SK-N-DZ (cell line): ENCODE results near the gene VWA3B.
"Not testable (repeated sequence)": the region's sequence is repeated elsewhere in the genome, so short reads cannot be mapped to it uniquely, and the experiment has no call there.

ENCODE experiments used
- DNase-seq: peaks from one replicate; pipeline ENCODE4 v3.0.0-alpha.2; 2015; ENCODE audit warnings: low spot score

VWA3B gene

GRCh38 chr2:98084869-98085238 lies 2.1 kb upstream of the VWA3B start:
- DNase-seq: no peak

- no peak for DNase-seq
Measured at GRCh38 chr2:98085649-98086048, 1.3 kb upstream of the VWA3B start.

DNA sequence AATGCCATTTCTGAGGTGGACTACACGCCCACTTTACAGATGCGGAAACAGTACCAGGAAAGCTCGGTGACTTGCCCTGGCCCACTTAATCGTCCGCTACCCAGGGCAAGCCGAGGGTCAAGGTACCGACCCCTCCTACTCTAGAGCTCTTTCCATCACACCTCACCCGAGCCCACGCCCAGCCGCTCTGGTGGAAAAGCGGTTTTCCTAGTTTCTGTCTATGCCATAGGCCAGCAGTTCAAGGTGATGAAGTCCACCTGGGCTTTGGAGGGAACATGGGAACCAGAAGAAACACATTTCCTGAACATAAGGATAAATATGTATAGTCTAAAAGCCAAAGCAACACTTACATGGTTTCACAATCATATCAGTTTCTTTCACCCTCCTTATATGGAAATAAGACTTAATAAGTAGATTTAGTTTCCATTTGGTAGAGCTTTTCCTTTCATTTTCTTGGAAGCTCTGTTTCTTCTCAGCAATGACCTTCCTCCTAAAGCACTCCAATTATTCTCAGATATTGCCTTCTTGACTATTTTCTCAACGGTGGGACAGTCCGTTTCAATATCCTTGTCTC lies 567 bp downstream of the VWA3B start:
- no peak for DNase-seq

DNA sequence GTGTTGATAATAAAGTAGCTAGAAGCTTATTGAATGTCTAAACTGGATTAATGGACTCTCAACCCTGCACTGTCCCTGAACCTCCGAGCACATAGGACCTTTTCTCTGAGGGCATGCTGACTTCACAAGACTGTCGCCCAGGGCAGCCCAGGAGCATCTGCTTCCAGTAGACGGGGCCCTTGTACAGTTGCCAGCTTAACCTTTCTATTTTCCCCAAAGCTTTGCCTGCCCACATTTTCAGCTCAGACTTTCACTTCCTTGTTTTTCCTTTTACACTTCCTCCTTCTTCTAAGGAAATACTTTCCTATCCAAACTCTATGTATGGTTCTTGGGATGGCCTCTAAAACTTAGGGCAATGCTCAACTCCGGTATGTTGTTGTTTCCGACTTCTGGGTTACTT lies 1.3 kb downstream of the VWA3B start:
- DNase-seq: no peak

GRCh38 chr2:98089941-98090340 lies 3.0 kb downstream of the VWA3B start:
- DNase-seq: no peak

GRCh38 chr2:98090951-98091350 lies 4.0 kb downstream of the VWA3B start:
- DNase-seq: no peak

DNA sequence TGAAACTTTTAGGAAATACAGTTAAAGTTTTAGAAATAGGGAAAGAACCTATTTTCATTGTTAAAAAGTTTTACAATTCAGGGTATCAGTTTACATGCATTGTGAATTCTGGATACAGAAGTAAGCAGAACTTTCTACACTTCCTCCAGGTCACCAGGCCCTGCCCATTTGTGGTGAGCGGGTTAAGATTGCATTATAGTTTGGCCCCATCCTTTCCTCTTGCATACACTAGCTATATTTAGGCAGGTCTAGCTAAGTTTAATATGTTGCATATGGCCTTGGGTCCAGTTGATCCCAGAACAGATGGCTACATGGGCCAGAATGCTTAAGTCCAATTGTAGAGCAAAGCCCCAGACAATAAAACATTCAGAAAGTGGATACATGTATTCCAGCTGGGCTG lies 4.8 kb downstream of the VWA3B start:
- DNase-seq: no peak

GRCh38 chr2:98093146-98093545 lies 6.2 kb downstream of the VWA3B start:
- no peak for DNase-seq

DNA sequence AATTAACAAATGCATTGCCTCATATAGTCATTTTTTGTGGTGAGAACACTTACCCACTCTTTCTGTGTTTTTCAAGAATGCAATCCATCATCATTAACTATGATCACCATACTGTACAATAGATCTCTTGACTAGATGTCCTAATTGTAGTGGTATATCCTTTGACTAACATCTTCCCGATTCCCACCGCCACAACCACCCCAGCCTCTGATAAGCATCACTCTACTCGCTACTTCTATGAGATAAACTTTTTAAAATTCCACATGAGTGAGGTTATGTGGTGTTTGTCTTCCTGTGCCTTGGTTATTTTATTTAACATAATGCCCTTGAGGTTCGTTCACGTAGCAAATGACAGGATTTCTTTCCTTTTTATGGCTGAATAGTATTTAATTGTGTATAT lies 6.6 kb downstream of the VWA3B start:
- no peak for DNase-seq

DNA sequence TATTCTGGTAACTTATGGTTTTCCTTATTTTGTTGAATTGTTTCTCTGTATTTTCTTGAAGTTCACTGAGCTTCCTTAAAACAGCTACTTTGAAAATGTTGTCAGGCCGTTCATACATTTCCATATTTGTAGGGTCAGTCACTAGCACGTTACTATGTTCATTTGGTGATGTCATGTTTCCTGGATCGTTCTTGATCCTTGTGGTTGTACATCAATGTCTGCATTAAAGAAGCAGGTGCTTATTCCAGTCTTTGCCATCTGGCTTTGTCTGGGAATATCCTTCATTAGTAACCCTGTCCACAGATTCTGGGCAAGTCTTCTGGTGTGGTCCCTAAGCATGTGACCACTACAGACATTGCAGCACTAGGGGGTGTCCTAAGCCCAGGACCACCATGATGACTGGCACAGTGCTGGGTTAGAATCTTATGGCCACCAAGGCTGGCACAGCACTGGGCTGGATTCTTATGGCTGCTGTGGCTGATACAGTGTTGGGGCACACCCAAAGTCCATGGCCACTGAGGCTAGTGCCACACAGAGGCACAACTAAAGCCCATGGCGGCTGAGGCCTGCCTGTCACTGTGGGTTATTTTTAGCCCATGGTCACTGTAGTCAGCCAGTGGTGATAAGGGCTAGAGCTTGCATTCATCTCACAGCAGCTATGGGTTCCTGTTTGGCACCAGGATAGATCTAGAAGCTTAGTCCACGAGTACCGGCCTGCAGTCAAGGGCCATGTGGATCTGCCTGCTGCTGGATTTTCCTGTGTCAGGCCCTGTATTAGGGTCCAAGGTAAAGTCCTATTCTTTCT lies 13.2 kb downstream of the VWA3B start:
- no peak for DNase-seq

- not testable (repeated sequence) for DNase-seq
Measured at GRCh38 chr2:98102315-98102714, 15.3 kb downstream of the VWA3B start.

DNA sequence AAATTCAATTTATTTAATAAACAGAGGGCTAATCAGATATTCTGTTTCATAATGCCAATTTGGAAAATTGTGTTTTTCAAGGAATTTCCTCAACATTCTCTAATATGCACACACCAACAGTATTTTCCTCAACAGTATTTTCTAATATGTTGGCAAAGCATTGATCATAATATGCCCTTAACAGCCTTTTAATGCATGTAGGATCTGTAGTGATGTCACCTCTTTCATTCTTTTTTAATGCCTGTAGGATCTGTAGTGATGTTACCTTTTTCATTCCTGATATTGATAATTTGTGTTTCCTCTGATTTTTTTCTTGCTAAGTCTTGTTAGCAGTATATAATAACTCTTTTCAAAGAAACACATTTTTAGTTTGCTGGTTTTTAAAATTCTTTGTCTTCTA lies 15.9 kb downstream of the VWA3B start:
- DNase-seq: no peak

- no peak for DNase-seq
Measured at GRCh38 chr2:98108110-98108509, 21.1 kb downstream of the VWA3B start.

GRCh38 chr2:98110741-98111140 lies 23.8 kb downstream of the VWA3B start:
- DNase-seq: no peak

- no peak for DNase-seq
Measured at GRCh38 chr2:98114643-98115330, 27.8 kb downstream of the VWA3B start.

DNA sequence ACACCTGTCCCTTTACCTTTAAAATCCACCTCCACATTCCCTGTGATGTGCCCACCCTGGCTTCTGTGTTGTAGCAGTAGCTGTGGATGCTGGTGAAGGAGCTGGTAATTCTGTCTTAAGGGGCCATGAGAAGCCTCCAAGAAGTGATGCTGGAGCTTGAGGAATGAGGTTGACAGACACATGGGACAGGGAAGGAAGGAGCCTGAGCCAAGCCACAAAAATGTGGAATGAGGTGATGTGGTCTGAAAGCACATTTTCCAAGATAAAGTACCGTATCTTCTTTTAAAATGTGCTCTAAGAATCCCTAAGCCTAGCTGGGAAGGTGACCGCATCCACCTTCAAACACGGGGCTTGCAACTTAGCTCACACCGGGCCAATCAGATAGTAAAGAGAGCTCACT lies 31.2 kb downstream of the VWA3B start:
- DNase-seq: no peak

DNA sequence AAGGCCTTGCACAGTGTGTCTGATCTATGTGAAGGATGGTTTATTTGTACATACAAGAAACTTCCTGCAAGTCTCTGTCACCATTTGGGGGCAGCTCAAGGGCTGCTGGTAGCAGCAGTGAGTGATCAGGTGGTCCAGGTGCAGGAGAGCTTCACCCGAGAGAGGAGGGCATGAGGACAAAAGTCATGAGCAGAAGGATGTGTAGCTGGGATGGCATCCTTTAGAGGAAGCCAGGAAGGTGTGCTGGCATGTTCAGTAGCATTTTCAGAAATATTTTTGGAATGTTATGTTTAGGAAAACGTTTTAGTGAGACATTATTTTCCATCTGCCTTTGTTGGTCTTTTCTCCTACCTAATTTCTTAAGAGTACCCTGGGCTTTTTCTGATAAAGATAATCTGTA lies 31.9 kb downstream of the VWA3B start:
- no peak for DNase-seq

- DNase-seq: no peak
Measured at GRCh38 chr2:98121149-98121548, 34.2 kb downstream of the VWA3B start.

DNA sequence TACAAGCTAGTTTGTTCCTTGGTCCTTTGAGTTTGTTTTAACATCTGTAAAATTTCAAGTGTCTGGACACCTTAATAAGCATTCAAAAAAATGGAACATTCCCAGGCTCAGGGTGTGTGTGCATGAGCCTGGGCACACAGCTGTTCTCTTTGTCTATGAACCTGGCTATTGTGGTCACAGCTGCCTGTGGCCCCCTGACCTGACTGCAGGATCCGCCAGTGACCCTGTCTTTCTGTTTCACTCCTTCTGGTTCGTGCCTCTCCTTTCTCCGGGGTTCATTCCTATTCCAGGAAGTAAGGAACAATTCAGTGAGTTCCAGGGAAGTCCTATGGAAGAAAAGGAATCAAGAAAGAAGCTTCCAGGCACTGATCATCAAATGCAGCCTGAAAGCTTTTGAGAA lies 35.6 kb downstream of the VWA3B start:
- no peak for DNase-seq

- DNase-seq: no peak
Measured at GRCh38 chr2:98123286-98123685, 36.3 kb downstream of the VWA3B start.

- DNase-seq: no peak
Measured at GRCh38 chr2:98126061-98126460, 39.1 kb downstream of the VWA3B start.

GRCh38 chr2:98127229-98127989 lies 40.4 kb downstream of the VWA3B start:
- no peak for DNase-seq
